C4-2B (cell line): ENCODE measurements around the gene FCRLA.
"Not testable (repeated sequence)": the region's sequence is repeated elsewhere in the genome, so short reads cannot be mapped to it uniquely, and the experiment has no call there.

Experiments used
- ZFX ChIP-seq: fragments of 450-650 bp; IDR thresholded peaks from 2 replicates; pipeline ENCODE4 v1.6.1; 2017
- TF ChIP-seq, protein P1 (sequence below): fragments of 450-650 bp; conservative IDR thresholded peaks from 2 replicates; pipeline ENCODE4 v1.5.1; 2017; ENCODE audit warnings: mild to moderate bottlenecking

DNA sequence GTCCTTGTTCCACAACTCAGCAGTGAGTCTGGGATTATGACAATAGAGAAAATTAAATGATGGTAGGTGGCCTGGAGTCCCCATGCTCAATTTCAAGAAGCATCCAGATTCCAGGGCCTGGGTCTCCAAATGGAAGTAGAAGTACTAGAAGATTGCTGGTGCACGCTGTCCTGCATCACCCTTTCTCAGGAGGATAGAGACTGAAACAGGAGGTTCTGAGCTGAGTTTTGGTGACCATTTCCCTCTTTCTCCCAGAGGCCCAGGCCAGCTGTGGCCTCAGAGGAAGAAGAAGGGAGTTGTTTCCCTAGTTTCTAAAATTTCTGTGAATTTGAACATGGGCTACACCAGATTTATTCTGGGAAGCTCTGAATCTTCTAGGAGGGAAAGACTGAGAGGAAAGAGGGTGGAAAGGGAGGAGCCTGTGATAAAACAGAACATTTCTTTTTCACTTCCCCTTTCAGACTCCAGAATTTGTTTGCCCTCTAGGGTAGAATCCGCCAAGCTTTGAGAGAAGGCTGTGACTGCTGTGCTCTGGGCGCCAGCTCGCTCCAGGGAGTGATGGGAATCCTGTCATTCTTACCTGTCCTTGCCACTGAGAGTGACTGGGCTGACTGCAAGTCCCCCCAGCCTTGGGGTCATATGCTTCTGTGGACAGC is 44.2 kb upstream of the FCRLA start, which contains the start of gene FCGR2B:
- TF ChIP-seq, protein P1, sequence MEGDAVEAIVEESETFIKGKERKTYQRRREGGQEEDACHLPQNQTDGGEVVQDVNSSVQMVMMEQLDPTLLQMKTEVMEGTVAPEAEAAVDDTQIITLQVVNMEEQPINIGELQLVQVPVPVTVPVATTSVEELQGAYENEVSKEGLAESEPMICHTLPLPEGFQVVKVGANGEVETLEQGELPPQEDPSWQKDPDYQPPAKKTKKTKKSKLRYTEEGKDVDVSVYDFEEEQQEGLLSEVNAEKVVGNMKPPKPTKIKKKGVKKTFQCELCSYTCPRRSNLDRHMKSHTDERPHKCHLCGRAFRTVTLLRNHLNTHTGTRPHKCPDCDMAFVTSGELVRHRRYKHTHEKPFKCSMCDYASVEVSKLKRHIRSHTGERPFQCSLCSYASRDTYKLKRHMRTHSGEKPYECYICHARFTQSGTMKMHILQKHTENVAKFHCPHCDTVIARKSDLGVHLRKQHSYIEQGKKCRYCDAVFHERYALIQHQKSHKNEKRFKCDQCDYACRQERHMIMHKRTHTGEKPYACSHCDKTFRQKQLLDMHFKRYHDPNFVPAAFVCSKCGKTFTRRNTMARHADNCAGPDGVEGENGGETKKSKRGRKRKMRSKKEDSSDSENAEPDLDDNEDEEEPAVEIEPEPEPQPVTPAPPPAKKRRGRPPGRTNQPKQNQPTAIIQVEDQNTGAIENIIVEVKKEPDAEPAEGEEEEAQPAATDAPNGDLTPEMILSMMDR = not testable (repeated sequence)
- not testable (repeated sequence) for TF ChIP-seq ZFX
